Heart left ventricle (tissue), 13 donors: ENCODE measurements around the gene CABP4.

Source experiments
- POLR2A ChIP-seq, 2 donors: fragments of 450-650 bp; IDR thresholded peaks; one replicate each; pipeline ENCODE4 v1.6.1; 2017; ENCODE audit warnings: antibody characterized with exemption in 2 of 2, mild to moderate bottlenecking in 2 of 2, moderate library complexity in 2 of 2
- TF ChIP-seq, protein P1 (sequence below), 12 donors: fragments of 200-600 bp; sonication (generic) in 4 of 12; IDR thresholded peaks; one replicate each; pipeline versions ENCODE4 v1.5.0 to v1.8.0; 2018 to 2022; ENCODE audit warnings: antibody characterized with exemption in 12 of 12, mild to moderate bottlenecking in 5 of 12
- donor health status: ischemic (EF 13 %, LVEDD 7.1; RV severe dilation, severe dysfunction).
- donor health status: DM: no; HTN: yes; CAD: no.
- donor health status: DM: no; HTN: no; CAD: no.
- donor health status: ischemic (EF 25% LVEDD 6.9; RV normal size, moderate dysfunction).
- donor health status: ischemic (EF 25% LVEDD 5.7; RV mildly dilated, moderate dysfunction).
- donor health status: ischemic (EF 35%, LVEDD 5.7; RV mildly dilated, moderate dysfunction).
- donor health status: nonischemic (EF 11% LVEDD 7.7; RV severe dilation, severe dysfunction).
- donor health status: DM: yes; HTN: yes; CAD: no.
- donor health status: PGD.
- donor health status: ischemic (EF 29% LVEDD 5.4; RV normal size, mild dysfunction).
- donor health status: nonischemic (EF 23%, LVEDD 6.1; RV moderate dilation, normal function).

DNA sequence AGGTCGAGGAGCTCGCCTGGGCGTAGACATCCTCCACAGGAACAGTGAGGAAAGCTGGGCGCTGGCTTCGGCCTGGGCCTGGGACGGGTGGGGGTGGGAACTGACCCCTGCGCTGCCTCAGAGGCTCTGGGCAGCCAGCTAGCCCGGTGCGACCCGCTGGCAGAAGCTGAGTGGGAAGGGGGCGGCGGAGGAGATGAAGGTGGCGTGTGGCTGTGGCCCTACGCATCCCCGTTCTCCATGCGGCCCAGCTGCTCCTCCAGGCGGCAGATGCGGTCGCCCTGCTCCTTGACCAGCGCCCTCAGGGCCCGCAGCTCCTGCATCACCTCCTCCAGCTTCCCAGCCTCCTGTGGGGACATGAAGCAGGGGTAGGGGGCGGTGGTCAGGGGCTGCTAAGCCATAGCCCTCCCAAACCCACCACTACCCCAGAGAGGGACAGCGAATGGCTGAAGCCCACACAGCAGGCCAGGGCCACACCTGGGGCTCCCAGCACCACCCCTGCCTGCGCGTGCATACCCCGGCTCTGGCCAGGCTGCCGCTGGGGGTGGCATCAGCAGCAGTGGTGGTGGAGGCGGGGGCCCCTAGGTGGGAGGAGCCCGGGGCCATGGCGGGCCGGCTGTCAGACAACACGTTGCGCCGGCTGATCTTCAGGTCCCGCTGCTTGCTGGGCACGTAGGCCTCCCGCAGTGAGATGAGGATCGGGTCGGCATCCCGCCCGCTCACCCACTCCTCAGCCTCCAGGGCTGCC is 16.8 kb upstream of the CABP4 start:
- TF ChIP-seq, protein P1, sequence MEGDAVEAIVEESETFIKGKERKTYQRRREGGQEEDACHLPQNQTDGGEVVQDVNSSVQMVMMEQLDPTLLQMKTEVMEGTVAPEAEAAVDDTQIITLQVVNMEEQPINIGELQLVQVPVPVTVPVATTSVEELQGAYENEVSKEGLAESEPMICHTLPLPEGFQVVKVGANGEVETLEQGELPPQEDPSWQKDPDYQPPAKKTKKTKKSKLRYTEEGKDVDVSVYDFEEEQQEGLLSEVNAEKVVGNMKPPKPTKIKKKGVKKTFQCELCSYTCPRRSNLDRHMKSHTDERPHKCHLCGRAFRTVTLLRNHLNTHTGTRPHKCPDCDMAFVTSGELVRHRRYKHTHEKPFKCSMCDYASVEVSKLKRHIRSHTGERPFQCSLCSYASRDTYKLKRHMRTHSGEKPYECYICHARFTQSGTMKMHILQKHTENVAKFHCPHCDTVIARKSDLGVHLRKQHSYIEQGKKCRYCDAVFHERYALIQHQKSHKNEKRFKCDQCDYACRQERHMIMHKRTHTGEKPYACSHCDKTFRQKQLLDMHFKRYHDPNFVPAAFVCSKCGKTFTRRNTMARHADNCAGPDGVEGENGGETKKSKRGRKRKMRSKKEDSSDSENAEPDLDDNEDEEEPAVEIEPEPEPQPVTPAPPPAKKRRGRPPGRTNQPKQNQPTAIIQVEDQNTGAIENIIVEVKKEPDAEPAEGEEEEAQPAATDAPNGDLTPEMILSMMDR (IDR thresholded peaks at IDR 0.05), result no peak
- TF ChIP-seq POLR2A (IDR thresholded peaks at IDR 0.05), result no peak
